Smooth muscle cell (in vitro differentiated cells): ENCODE results near the gene SUMO1. TPM values are rescaled to one million over a fixed set of nuclear protein-coding genes. Genes with fewer than 3 reads are reported as not detected.

Source experiments
- DNase-seq: peaks from one replicate; lab custom pipeline; 2025; ENCODE audit not compliant: unreplicated experiment; lab: John Stamatoyannopoulos, UW
- H2AFZ ChIP-seq: fragments of 200-600 bp; sonication (generic); 2 replicates; pipeline ENCODE4 v1.6.0; 2016; ENCODE audit warnings: antibody characterized with exemption, low read depth, mild to moderate bottlenecking
- H3F3A ChIP-seq: fragments of 200-600 bp; sonication (generic); 2 replicates; pipeline ENCODE4 v1.6.0; 2017; ENCODE audit warnings: antibody characterized with exemption, low read depth
- H3K27ac ChIP-seq: fragments of 200-600 bp; sonication (generic); 2 replicates; pipeline ENCODE4 v1.5.1; 2016; ENCODE audit warnings: low read depth, mild to moderate bottlenecking
- H3K27me3 ChIP-seq: fragments of 200-600 bp; sonication (generic); 2 replicates; pipeline ENCODE4 v1.6.1; 2016; ENCODE audit warnings: low read depth, mild to moderate bottlenecking
- H3K36me3 ChIP-seq: fragments of 200-600 bp; sonication (generic); 2 replicates; pipeline ENCODE4 v1.5.1; 2016; ENCODE audit warnings: low read depth
- H3K4me1 ChIP-seq: fragments of 200-600 bp; sonication (generic); 2 replicates; pipeline ENCODE4 v1.5.1; 2016; ENCODE audit warnings: low read depth
- H3K4me2 ChIP-seq: fragments of 200-600 bp; sonication (generic); 2 replicates; pipeline ENCODE4 v1.6.0; 2016; ENCODE audit warnings: mild to moderate bottlenecking
- H3K4me3 ChIP-seq: fragments of 200-600 bp; sonication (generic); 2 replicates; pipeline ENCODE4 v1.5.1; 2016; ENCODE audit warnings: mild to moderate bottlenecking
- H3K79me2 ChIP-seq: fragments of 200-600 bp; sonication (generic); 2 replicates; pipeline ENCODE4 v1.6.0; 2016; ENCODE audit warnings: low read depth, mild to moderate bottlenecking
- H3K9ac ChIP-seq: fragments of 200-600 bp; sonication (generic); 2 replicates; pipeline ENCODE4 v1.6.0; 2016; ENCODE audit warnings: low read depth
- H3K9me3 ChIP-seq: fragments of 200-600 bp; sonication (generic); replicated peaks from 2 replicates; pipeline ENCODE4 v1.5.1; 2016; ENCODE audit warnings: low read depth
- H4K20me1 ChIP-seq: fragments of 200-600 bp; sonication (generic); 2 replicates; pipeline ENCODE4 v1.6.0; 2016; ENCODE audit warnings: low read depth
- WGBS: methylation state at CpG from one replicate; pipeline ENCODE4 v1.1.7; 2016; ENCODE audit warnings: low lambda C conversion rate; 5-methylcytosine and 5-hydroxymethylcytosine counted together
- polyA plus RNA-seq: library from polyadenylated mRNA; unstranded; fragments of >200 nt; fragmentation: Nextera tagmentation; extraction: Ambion mirVana; gene quantifications from 2 replicates; pipeline ENCODE4 v1.2.1, GENCODE V29; 2016
- total RNA-seq: library from RNA; depleted of rRNA; stranded (reverse); fragments of >200 nt; gene quantifications from 2 replicates; pipeline ENCODE4 v1.2.3, GENCODE V29; 2014
- TF ChIP-seq, protein P1 (sequence below): fragments of 200-600 bp; sonication (generic); IDR thresholded peaks from 2 replicates; pipeline ENCODE4 v1.5.1; 2017; ENCODE audit warnings: borderline replicate concordance, mild to moderate bottlenecking, antibody characterized with exemption; ENCODE audit not compliant: insufficient read depth, poor library complexity, severe bottlenecking

The SUMO1 gene
- total and polyA plus RNA-seq, 2 experiments from 2014 or later = 130 to 159 TPM

DNA sequence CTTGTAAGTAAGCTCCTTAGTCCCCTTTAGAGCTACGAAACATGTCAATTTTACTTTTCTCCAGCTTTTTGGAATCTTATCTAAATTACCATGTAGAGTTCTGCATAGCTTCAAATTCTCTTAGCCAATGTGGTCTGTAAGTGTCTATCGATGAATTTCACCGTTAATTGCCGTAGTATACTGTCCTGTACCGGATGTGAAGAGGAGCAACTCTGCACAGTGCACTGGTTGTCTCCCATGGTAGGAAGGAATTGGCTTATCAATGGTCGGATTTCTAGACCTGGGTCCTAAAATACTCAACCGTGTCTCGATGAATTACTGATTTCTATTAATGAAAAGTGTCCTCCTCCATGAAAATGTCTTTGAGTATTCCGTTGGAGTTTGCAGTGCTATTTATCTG lies 29.1 kb upstream of the SUMO1 start:
- Histone ChIP-seq H3K4me2 (peak overlapping the region; percentile 99), H3K36me3 (no peaks in the 10 kb centered on the region), H3K4me3 (peak overlapping the region; percentile 78), H3K27me3 (no peaks in the 10 kb centered on the region), H4K20me1 (peaks cover 66% of the 10 kb centered on the region), H2AFZ (no peak overlapping the region), H3K4me1 (peaks cover 13% of the 10 kb centered on the region), H3K27ac (peak overlapping the region; percentile 97), H3K79me2 (peaks cover 68% of the 10 kb centered on the region), H3K9ac (peak overlapping the region; percentile 94), H3K9me3 (no peaks in the 10 kb centered on the region), H3F3A (peaks cover 11% of the 10 kb centered on the region)
- DNase-seq = no peak
- TF ChIP-seq, protein P1, sequence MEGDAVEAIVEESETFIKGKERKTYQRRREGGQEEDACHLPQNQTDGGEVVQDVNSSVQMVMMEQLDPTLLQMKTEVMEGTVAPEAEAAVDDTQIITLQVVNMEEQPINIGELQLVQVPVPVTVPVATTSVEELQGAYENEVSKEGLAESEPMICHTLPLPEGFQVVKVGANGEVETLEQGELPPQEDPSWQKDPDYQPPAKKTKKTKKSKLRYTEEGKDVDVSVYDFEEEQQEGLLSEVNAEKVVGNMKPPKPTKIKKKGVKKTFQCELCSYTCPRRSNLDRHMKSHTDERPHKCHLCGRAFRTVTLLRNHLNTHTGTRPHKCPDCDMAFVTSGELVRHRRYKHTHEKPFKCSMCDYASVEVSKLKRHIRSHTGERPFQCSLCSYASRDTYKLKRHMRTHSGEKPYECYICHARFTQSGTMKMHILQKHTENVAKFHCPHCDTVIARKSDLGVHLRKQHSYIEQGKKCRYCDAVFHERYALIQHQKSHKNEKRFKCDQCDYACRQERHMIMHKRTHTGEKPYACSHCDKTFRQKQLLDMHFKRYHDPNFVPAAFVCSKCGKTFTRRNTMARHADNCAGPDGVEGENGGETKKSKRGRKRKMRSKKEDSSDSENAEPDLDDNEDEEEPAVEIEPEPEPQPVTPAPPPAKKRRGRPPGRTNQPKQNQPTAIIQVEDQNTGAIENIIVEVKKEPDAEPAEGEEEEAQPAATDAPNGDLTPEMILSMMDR = no peak
- 34% methylated on average over 9 of the region's 9 CpGs for WGBS

DNA sequence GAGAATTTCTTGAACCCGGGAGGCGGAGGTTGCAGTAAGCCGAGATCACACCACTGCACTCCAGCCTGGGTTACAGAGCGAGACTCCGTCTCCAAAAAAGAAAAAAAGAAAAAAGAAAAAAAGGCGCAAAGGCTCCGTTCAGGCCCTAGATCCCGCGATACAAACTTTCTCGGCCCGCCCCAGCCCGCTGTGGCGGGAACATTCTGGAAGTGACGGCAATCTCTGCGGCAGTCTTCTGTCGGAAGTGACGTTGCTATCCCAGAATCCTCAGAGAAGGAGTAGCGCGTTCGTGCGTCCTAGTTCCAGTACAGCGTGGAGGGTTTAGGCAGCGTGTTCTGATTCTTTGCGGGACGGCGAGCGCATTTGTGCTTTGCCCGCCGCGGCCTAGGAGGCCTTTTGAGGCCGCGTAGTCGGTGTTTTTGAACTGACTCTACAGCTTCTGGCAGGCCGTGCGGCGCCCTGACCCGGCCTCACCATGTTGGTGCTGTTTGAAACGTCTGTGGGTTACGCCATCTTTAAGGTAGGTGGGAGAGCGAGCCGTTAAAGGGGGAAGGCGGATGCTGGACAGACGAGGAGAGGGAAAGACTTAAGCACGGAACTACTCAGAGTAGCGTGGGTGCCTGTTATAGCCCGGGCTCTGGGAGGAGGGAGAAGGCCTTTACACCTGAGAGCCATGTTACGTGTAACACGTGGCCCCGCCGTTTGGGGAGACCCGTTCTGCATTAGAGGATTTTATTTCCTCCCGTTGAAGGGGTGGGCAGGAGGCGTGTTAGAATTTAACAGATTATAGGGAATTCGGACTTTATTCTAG lies 27.3 kb upstream of the SUMO1 start, which contains the start of gene NOP58:
Gene NOP58 (plus strand): TSS at position 297 of the 811 bp plus-strand sequence. CDS start 179 bp downstream, at position 476.
- H3K79me2 ChIP-seq = peaks cover 49% of the 10 kb centered on the region
- peaks cover 11% of the 10 kb centered on the region for H3F3A ChIP-seq
- H3K4me3 ChIP-seq = peak within 1 kb of the TSS; percentile 78
- DNase-seq = peak; percentile 51
- H4K20me1 ChIP-seq = peaks cover 48% of the 10 kb centered on the region
- no peaks in the 10 kb centered on the region for H3K27me3 ChIP-seq
- H3K27ac ChIP-seq = peak within 1 kb of the TSS; percentile 97
- peak within 1 kb of the TSS; percentile 91 for H2AFZ ChIP-seq
- H3K9ac ChIP-seq = peak within 1 kb of the TSS; percentile 94
- TF ChIP-seq, protein P1 = no peak
- WGBS = under 1% methylated on average over 54 of the region's 54 CpGs
- H3K4me1 ChIP-seq = peaks cover 13% of the 10 kb centered on the region
- H3K36me3 ChIP-seq = no peaks in the 10 kb centered on the region
- no peaks in the 10 kb centered on the region for H3K9me3 ChIP-seq
- H3K4me2 ChIP-seq = peak within 1 kb of the TSS; percentile 99

DNA sequence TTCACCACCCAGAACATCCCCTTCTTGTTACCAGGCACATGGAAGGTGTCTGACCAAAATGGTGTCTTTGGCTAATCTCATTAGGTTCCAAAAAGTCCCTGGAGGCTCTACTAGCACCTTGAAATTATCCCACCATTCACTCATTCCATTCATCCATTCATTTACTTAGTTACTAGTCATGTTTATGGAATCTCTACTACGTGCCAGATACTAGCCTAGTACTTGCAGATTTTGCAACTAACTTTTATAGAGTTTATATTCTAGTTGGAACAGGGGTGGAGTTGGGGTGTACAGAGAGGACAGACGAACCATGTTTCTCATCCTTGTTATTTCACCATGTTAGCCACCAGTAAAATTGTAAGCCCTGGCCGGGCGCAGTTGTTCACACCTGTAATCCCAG lies 23.1 kb upstream of the SUMO1 start:
- Histone ChIP-seq H3K9ac (no peak overlapping the region), H3K27me3 (no peaks in the 10 kb centered on the region), H3K27ac (no peak overlapping the region), H2AFZ (no peak overlapping the region), H3K4me2 (no peak overlapping the region), H3F3A (peaks cover 3% of the 10 kb centered on the region), H3K36me3 (no peaks in the 10 kb centered on the region), H3K79me2 (peaks cover 8% of the 10 kb centered on the region), H3K4me1 (no peaks in the 10 kb centered on the region), H3K9me3 (no peaks in the 10 kb centered on the region), H4K20me1 (peaks cover 7% of the 10 kb centered on the region), H3K4me3 (no peak overlapping the region)
- TF ChIP-seq, protein P1 = no peak
- no peak for DNase-seq
- 59% methylated on average over 4 of the region's 4 CpGs for WGBS
